Activated naive CD4-positive, alpha-beta T cell treated with anti-CD3 and anti-CD28 coated beads, Interleukin-2, amount 50 U/mL, for 16 hours (primary cell): ENCODE data around the gene GUCY1A2.

Experiments
- DNase-seq: peaks from one replicate; pipeline ENCODE4 v3.0.0-alpha.2; 2020

GUCY1A2 gene

DNA sequence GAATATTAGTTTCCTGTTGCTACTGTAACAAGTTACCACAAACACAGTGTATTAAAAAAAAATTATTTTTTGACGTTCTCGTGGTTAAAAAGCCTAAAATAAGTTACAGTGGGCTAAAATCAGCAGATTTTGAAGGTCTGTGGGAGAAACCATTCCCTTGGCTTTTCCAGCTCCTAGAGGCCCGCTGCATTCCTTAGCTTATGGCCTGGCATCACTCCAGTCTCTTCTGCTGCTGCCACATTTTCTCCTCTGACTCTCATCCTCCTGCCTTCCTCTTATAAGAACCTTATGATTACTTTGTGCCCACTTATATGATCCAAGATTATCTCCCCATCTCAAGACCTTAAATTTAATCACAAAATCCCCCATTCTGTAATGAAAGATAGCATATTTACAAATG, 392.7 kb downstream of the GUCY1A2 start:
- no peak for DNase-seq

GRCh38 chr11:106624377-106624776, 393.9 kb downstream of the GUCY1A2 start:
- no peak for DNase-seq
